Tibial nerve (tissue), 4 donors: ENCODE data around the gene VRK3. TPM values are rescaled to one million over a fixed set of nuclear protein-coding genes. Genes with fewer than 3 reads are reported as not detected.

Experiments used
- DNase-seq, 2 donors: peaks; one replicate each; pipeline ENCODE4 v3.0.0-alpha.2; 2019; ENCODE audit warnings: low spot score in 2 of 2
- H3K27ac ChIP-seq, 4 donors: fragments of 200-600 bp; sonication (generic) in 3 of 4; one replicate each; pipeline ENCODE4 v1.5.1; 2017 to 2019; ENCODE audit warnings: mild to moderate bottlenecking in 1 of 4
- H3K27me3 ChIP-seq, 2 donors: fragments of 200-600 bp; sonication (generic) in 1 of 2; one replicate each; pipeline versions ENCODE4 v1.5.1 to v1.6.0; 2017 to 2019
- H3K36me3 ChIP-seq, 3 donors: fragments of 200-600 bp; sonication (generic); one replicate each; pipeline ENCODE4 v1.5.1; 2018 to 2019
- H3K4me1 ChIP-seq, 4 donors: fragments of 200-600 bp; sonication (generic) in 3 of 4; one replicate each; pipeline ENCODE4 v1.5.1; 2017 to 2019
- H3K4me3 ChIP-seq, 4 donors: fragments of 200-600 bp; sonication (generic) in 3 of 4; one replicate each; pipeline ENCODE4 v1.5.1; 2017 to 2019; ENCODE audit warnings: mild to moderate bottlenecking in 1 of 4, moderate library complexity in 1 of 4
- H3K9me3 ChIP-seq, 4 donors: fragments of 200-600 bp; sonication (generic) in 3 of 4; one replicate each; pipeline ENCODE4 v1.5.1; 2017 to 2019
- EP300 ChIP-seq, 2 donors: sonication (generic); formaldehyde crosslinking; IDR thresholded peaks; one replicate each; pipeline ENCODE4 v1.6.1; 2017; ENCODE audit warnings: antibody characterized with exemption in 2 of 2, mild to moderate bottlenecking in 1 of 2
- POLR2A ChIP-seq, 2 donors: fragments of 450-650 bp; IDR thresholded peaks; one replicate each; pipeline ENCODE4 v1.6.1; 2017; ENCODE audit warnings: antibody characterized with exemption in 2 of 2, mild to moderate bottlenecking in 2 of 2, moderate library complexity in 2 of 2
- WGBS, 2 donors: methylation state at CpG; one replicate each; pipeline ENCODE4 v1.1.5; 2018; 5-methylcytosine and 5-hydroxymethylcytosine counted together
- total RNA-seq, 4 donors: library from RNA; depleted of rRNA; stranded (reverse); fragments of >200 nt; gene quantifications; one replicate each; pipeline ENCODE4 v1.1.0, GENCODE V29; 2016
- TF ChIP-seq, protein P1 (sequence below), 5 experiments: fragments of 200-600 bp in 3 of 5; fragments of 450-650 bp in 2 of 5; sonication (generic) in 3 of 5; IDR thresholded peaks; one replicate each; pipeline ENCODE4 v1.5.1; 2016 to 2019; ENCODE audit warnings: antibody characterized with exemption in 5 of 5, mild to moderate bottlenecking in 3 of 5, moderate library complexity in 2 of 5

The VRK3 gene
- total RNA-seq, 4 donors from 2014 or later = 25.7 to 51.3 (median 30.1) TPM

DNA sequence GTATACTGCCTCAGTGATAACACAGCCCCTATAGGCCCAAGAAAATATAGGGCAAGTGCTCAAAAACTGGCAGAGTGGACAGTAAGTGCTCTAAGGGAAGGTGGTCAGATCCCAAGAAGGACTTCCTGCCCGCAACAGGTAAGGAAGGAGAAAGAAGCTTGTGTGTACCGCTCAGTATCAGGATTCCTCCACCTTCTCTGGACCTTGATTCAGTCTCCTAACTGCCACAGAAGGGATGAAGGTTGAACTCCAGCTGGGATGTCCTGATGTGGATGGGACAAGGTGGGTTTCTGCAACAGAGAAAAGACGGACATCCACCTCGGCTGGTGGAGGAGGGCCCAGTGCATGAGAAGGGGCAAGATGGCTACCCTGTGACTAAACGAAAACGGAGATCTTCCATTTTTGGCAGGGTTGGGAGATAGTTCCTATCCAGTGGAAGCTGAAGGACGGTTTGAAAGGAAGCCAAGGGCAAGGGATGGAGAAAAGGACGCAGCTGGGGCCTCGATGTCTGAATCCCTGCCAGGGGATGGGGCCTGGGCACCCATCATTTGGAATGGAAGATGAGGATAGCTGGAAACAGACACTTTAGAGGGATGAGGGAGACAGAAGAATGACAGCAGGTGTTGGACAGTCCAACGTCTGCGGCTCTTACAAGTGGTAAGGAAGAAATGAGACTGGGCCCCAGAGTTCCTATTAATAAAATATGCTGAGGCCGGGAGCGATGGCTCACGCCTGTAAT, 97.5 kb downstream of the VRK3 start:
- peak overlapping the region in 2 of 4 donors; percentile 7 to 94 for H3K27ac ChIP-seq
- peaks cover 0 to 54% (median 0%) of the 10 kb centered on the region in 3 donors for H3K36me3 ChIP-seq
- peaks cover 0 to 59% (median 26%) of the 10 kb centered on the region in 4 donors for H3K4me1 ChIP-seq
- no peak for DNase-seq
- 81 to 83% methylated on average over 14 of the region's 14 CpGs for WGBS, 2 donors
- TF ChIP-seq POLR2A (IDR thresholded peaks at IDR 0.05) (no peak), EP300 (IDR thresholded peaks at IDR 0.05) (no peak)
- TF ChIP-seq, protein P1, sequence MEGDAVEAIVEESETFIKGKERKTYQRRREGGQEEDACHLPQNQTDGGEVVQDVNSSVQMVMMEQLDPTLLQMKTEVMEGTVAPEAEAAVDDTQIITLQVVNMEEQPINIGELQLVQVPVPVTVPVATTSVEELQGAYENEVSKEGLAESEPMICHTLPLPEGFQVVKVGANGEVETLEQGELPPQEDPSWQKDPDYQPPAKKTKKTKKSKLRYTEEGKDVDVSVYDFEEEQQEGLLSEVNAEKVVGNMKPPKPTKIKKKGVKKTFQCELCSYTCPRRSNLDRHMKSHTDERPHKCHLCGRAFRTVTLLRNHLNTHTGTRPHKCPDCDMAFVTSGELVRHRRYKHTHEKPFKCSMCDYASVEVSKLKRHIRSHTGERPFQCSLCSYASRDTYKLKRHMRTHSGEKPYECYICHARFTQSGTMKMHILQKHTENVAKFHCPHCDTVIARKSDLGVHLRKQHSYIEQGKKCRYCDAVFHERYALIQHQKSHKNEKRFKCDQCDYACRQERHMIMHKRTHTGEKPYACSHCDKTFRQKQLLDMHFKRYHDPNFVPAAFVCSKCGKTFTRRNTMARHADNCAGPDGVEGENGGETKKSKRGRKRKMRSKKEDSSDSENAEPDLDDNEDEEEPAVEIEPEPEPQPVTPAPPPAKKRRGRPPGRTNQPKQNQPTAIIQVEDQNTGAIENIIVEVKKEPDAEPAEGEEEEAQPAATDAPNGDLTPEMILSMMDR (IDR thresholded peaks at IDR 0.05) = no peak
- peak overlapping the region in 1 of 4 donors; percentile 94 for H3K4me3 ChIP-seq
- no peaks in the 10 kb centered on the region for H3K27me3 ChIP-seq
- no peaks in the 10 kb centered on the region for H3K9me3 ChIP-seq

DNA sequence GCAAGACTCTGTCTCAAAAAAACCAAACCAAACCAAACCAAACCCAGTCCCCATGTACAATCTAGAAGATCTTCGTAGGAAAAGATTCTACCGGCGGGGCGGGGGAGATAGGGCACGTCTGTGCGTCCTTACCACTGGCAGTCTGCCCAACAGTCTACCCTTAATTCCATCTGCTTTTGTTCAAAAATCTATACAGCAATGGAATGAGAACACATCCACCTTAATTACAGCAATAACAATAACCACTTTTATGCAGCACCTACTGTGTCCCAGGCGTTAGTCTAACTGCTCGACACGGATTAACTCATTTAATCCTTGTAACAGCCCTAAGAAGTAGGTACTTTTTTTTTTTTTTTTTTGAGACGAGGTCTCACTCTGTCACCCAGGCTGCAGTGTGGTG, 98.7 kb downstream of the VRK3 start:
- Histone ChIP-seq H3K27ac (no peak overlapping the region), H3K27me3 (no peaks in the 10 kb centered on the region), H3K36me3 (peaks cover 0 to 60% (median 0%) of the 10 kb centered on the region in 3 donors), H3K9me3 (no peaks in the 10 kb centered on the region), H3K4me3 (no peak overlapping the region), H3K4me1 (peaks cover 0 to 62% (median 26%) of the 10 kb centered on the region in 4 donors)
- TF ChIP-seq, protein P1 (IDR thresholded peaks at IDR 0.05) = no peak
- TF ChIP-seq POLR2A (IDR thresholded peaks at IDR 0.05) = no peak
- TF ChIP-seq EP300 (IDR thresholded peaks at IDR 0.05) = no peak
- 84 to 93% methylated on average over 10 of the region's 10 CpGs for WGBS, 2 donors
- no peak for DNase-seq

Other genes starting within 250 kb of the VRK3 start
- 10 to 100 TPM; 19.0 to 31.7 (median 26.8) TPM for gene FUZ, start 212.1 kb downstream of the VRK3 start, total RNA-seq
- 10 to 100 TPM; 26.2 to 54.0 (median 29.4) TPM for gene MED25, start 207.1 kb downstream of the VRK3 start, total RNA-seq
- gene PTOV1, start 174.2 kb downstream of the VRK3 start, total RNA-seq = 100 to 1,000 TPM in 2 of 4 donors, 10 to 100 TPM in 2; 75.6 to 113 (median 91.9) TPM
- 100 to 1,000 TPM in 1 of 4 donors, 10 to 100 TPM in 3; 52.7 to 158 (median 79.5) TPM for gene PNKP, start 157.8 kb downstream of the VRK3 start, total RNA-seq
- 10 to 100 TPM; 20.6 to 27.4 (median 25.4) TPM for gene AKT1S1, start 148.0 kb downstream of the VRK3 start, total RNA-seq
- 10 to 100 TPM; 47.7 to 56.5 (median 49.0) TPM for gene TBC1D17, start 147.7 kb downstream of the VRK3 start, total RNA-seq
- gene IL4I1, start 128.5 kb downstream of the VRK3 start, total RNA-seq = 1 to 10 TPM in 2 of 4 donors, under 1 TPM in 1, not detected in 1; 0.63 to 3.0 (median 1.7) TPM
- gene ATF5, start 96.2 kb downstream of the VRK3 start, total RNA-seq = 10 to 100 TPM; 12.6 to 19.0 (median 14.8) TPM
- gene NUP62, start 95.9 kb downstream of the VRK3 start, total RNA-seq = 10 to 100 TPM; 32.8 to 43.5 (median 38.7) TPM
- 1 to 10 TPM; 2.6 to 7.5 (median 4.3) TPM for gene SIGLEC11, start 64.2 kb downstream of the VRK3 start, total RNA-seq
- 10 to 100 TPM in 2 of 4 donors, 1 to 10 TPM in 2; 8.2 to 25.5 (median 14.3) TPM for gene ZNF473, start 633 bp upstream of the VRK3 start, total RNA-seq
- not detected for gene IZUMO2, start 137.9 kb upstream of the VRK3 start, total RNA-seq
- gene MYH14, start 178.2 kb upstream of the VRK3 start, total RNA-seq = 10 to 100 TPM; 12.9 to 30.3 (median 15.3) TPM